H1 (cell line): Measurements from ENCODE around the gene TMEM181. TPM values are rescaled to one million over a fixed set of nuclear protein-coding genes. Genes with fewer than 3 reads are reported as not detected.

Experiments used
- GABPA ChIP-seq: IDR thresholded peaks from 2 replicates; pipeline ENCODE4 v1.6.1; 2011; ENCODE audit warnings: mild to moderate bottlenecking, low read length, moderate library complexity, borderline replicate concordance; ENCODE audit not compliant: insufficient read depth
- HDAC2 ChIP-seq, 2 experiments: fragments of 300-600 bp in 1 of 2; sonication (generic) in 1 of 2; IDR thresholded peaks; 2 replicates each; pipeline ENCODE4 v1.6.1; 2011 to 2012; ENCODE audit warnings: low read depth in 2 of 2, low read length in 2 of 2, mild to moderate bottlenecking in 2 of 2, moderate library complexity in 2 of 2, borderline replicate concordance in 1 of 2, inconsistent platforms in 1 of 2
- RAD21 ChIP-seq, 2 experiments: IDR thresholded peaks in 1 of 2; conservative IDR thresholded peaks in 1 of 2; 2 replicates each; pipeline ENCODE4 v1.6.1; 2011; ENCODE audit warnings: low read depth in 2 of 2, low read length in 2 of 2, improper control_type of control experiment in 1 of 2, inconsistent platforms in 1 of 2, mild to moderate bottlenecking in 1 of 2, moderate library complexity in 1 of 2
- RFX5 ChIP-seq: IDR thresholded peaks from 2 replicates; pipeline ENCODE4 v1.6.1; 2011; ENCODE audit warnings: low read depth, low read length, improper control_type of control experiment, borderline replicate concordance
- SIN3A ChIP-seq, 2 experiments: IDR thresholded peaks in 1 of 2; conservative IDR thresholded peaks in 1 of 2; 2 replicates each; pipeline ENCODE4 v1.6.1; 2011 to 2012; ENCODE audit warnings: low read length in 2 of 2, improper control_type of control experiment in 1 of 2, low read depth in 1 of 2, mild to moderate bottlenecking in 1 of 2
- SIX5 ChIP-seq: IDR thresholded peaks from 2 replicates; pipeline ENCODE4 v1.6.1; 2011; ENCODE audit warnings: mild to moderate bottlenecking, low read depth, low read length
- SP2 ChIP-seq: IDR thresholded peaks from 2 replicates; pipeline ENCODE4 v1.6.1; 2012; ENCODE audit warnings: mild to moderate bottlenecking, low read length, inconsistent platforms
- TEAD4 ChIP-seq: IDR thresholded peaks from 2 replicates; pipeline ENCODE4 v1.6.1; 2012; ENCODE audit warnings: low read depth, low read length, inconsistent platforms, mixed read lengths
- YY1 ChIP-seq: IDR thresholded peaks from 2 replicates; pipeline ENCODE4 v1.6.1; 2011; ENCODE audit warnings: low read depth, mild to moderate bottlenecking, low read length
- polyA plus RNA-seq, 7 experiments: library from polyadenylated mRNA; depleted of rRNA in 3 of 7; stranded (reverse) in 5 of 7; unstranded in 2 of 7; fragments of >200 nt in 5 of 7; fragments of 200-250 nt in 2 of 7; gene quantifications; 1 replicate in 5 of 7; 2 replicates in 1 of 7; 4 replicates in 1 of 7; pipeline versions ENCODE4 v1.2.1 to v1.2.3, GENCODE V29; 2011 to 2013; ENCODE audit warnings: missing spikeins in 2 of 7, mixed read lengths in 2 of 7
- total RNA-seq: library from RNA; stranded (reverse); fragmentation: NEBNext Ultra II Directional; extraction: Animal tissue kit (Norgen Biotek cat#: 25700); gene quantifications from 2 replicates; pipeline ENCODE4 v1.2.1, GENCODE V29; 2021

Gene TMEM181
- total and polyA plus RNA-seq, 2 of the 8 experiments (the other 6 are each of a cell fraction or from before 2014, with no cell fraction given), result 8.6 to 19.0 TPM

- no peak for TF ChIP-seq HDAC2 (IDR thresholded peaks at IDR 0.05; ENCODE audit: borderline replicate concordance in 1 of 2, low read depth in 2 of 2, low read length in 2 of 2)
- TF ChIP-seq RFX5, result no peak
- TF ChIP-seq RAD21 (IDR thresholded peaks at IDR 0.05 in 1 of 2, conservative IDR thresholded peaks at IDR 0.05 in 1 of 2; ENCODE audit: low read depth in 2 of 2, low read length in 2 of 2), result no peak
- no peak for TF ChIP-seq SIN3A (conservative IDR thresholded peaks at IDR 0.05 in 1 of 2, IDR thresholded peaks at IDR 0.05 in 1 of 2; ENCODE audit: low read depth in 1 of 2, low read length in 2 of 2)
- no peak for TF ChIP-seq YY1
- TF ChIP-seq GABPA, result no peak
- TF ChIP-seq SIX5, result no peak
- no peak for TF ChIP-seq SP2
- TF ChIP-seq TEAD4, result no peak
- TF ChIP-seq, all 59 proteins: peak for 0
Measured at GRCh38 chr6:158666628-158667359, 106.9 kb downstream of the TMEM181 start (continued).
